Effector memory CD8-positive, alpha-beta T cell (primary cell): ENCODE measurements around the gene NEURL1.

Experiments
- ATAC-seq: fragments of 150-1000 bp; cut with Tn5 transposase; replicated peaks from 2 replicates; pipeline ENCODE4 v1.10.0; 2021; ENCODE audit warnings: mild to moderate bottlenecking, moderate library complexity
- DNase-seq, 3 experiments: peaks; one replicate each; pipeline ENCODE4 v3.0.0; 2021
- H3K27ac Mint-ChIP-seq, 2 donors: one replicate each; pipeline ENCODE4 v1.8.0; 2022; ENCODE audit warnings: mild to moderate bottlenecking in 2 of 2, mixed read lengths in 2 of 2, moderate library complexity in 2 of 2
- H3K27me3 Mint-ChIP-seq, 2 donors: one replicate each; pipeline ENCODE4 v1.8.0; 2022; ENCODE audit warnings: mixed read lengths in 2 of 2
- H3K36me3 Mint-ChIP-seq: one replicate; pipeline ENCODE4 v1.8.0; 2022; ENCODE audit warnings: mild to moderate bottlenecking, moderate library complexity, mixed read lengths; ENCODE audit not compliant: insufficient read depth
- H3K4me1 Mint-ChIP-seq, 2 donors: one replicate each; pipeline ENCODE4 v1.8.0; 2022; ENCODE audit warnings: low read depth in 2 of 2, mixed read lengths in 2 of 2
- H3K4me3 Mint-ChIP-seq, 2 donors: one replicate each; pipeline ENCODE4 v1.8.0; 2022; ENCODE audit warnings: mild to moderate bottlenecking in 2 of 2, mixed read lengths in 2 of 2, moderate library complexity in 2 of 2
- H3K9me3 Mint-ChIP-seq, 2 donors: one replicate each; pipeline ENCODE4 v1.8.0; 2022; ENCODE audit warnings: mixed read lengths in 2 of 2

Gene NEURL1

DNA sequence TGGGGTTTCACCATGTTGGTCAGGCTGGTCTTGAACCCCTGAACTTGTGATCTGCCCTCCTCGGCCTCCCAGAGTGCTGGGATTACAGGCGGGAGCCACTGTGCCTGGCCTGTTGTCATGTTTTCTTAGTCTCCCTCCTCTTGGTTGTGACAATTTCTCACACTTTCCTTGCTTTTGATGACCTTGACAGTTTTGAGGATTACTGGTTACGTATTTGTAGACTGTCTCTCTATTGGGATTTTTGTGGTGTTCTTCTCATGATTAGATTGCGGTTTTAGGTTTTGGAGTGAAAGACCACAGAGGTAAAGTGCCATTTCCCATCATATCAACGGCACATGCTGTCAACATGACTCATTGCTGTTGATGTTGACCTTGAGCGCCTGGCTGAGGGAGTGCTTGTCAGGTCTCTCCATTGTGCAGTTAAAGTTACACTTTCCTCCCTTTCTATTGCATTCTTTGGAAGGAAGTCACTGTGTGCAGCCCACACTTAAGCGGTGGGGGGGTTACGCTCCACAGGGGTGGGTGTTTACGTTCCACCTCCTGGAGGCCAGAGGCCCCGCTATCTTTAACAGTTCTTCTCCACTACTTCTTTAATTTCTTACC lies 10.8 kb downstream of the NEURL1 start:
- Mint-ChIP-seq H3K4me3 (peak overlapping the region; percentile 4), H3K9me3 (no peaks in the 10 kb centered on the region), H3K36me3 (peaks cover 5% of the 10 kb centered on the region), H3K27ac (peak overlapping the region; percentile 3 to 33), H3K27me3 (peaks cover 21 to 58% of the 10 kb centered on the region in 2 donors), H3K4me1 (peaks cover 15 to 27% of the 10 kb centered on the region in 2 donors)
- ATAC-seq: peak; percentile 93
- DNase-seq: peak in 2 of 3 experiments; percentile 17 to 27

DNA sequence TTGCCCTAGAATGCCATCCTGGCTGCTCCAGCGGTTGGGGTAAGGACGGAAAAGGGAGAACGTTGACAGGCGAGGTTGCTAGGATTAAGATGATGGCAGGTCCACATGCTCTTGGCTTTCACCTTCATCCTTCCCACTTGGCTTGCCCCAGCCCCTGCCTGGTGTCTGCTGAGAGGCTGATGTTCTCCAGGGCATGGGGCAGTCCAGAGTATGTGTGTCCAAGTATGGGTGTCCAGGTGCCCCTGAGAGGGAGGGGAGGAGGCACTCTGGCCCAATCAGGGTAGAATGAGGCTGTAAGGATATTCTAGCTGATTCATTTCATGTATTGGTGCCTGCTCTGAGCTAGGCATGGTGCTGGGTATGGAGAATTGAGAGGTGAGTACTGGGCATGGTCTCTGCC lies 12.6 kb downstream of the NEURL1 start:
- Mint-ChIP-seq H3K4me1 (peaks cover 15 to 21% of the 10 kb centered on the region in 2 donors), H3K27me3 (peaks cover 13 to 60% of the 10 kb centered on the region in 2 donors), H3K36me3 (peaks cover 2% of the 10 kb centered on the region), H3K4me3 (no peak overlapping the region), H3K27ac (no peak overlapping the region), H3K9me3 (no peaks in the 10 kb centered on the region)
- no peak for DNase-seq
- ATAC-seq: no peak

- ATAC-seq (no peak), DNase-seq (no peak)
- Mint-ChIP-seq H3K36me3 (peaks cover 2% of the 10 kb centered on the region), H3K27me3 (peaks cover 19 to 52% of the 10 kb centered on the region in 2 donors), H3K27ac (no peak overlapping the region), H3K9me3 (no peaks in the 10 kb centered on the region), H3K4me3 (no peak overlapping the region), H3K4me1 (peaks cover 15 to 19% of the 10 kb centered on the region in 2 donors)
Observed at GRCh38 chr10:103507235-103508191, 14.0 kb downstream of the NEURL1 start.

GRCh38 chr10:103510046-103510685 lies 16.7 kb downstream of the NEURL1 start:
- Mint-ChIP-seq H3K36me3 (peaks cover 2% of the 10 kb centered on the region), H3K4me1 (peaks cover 0 to 4% of the 10 kb centered on the region in 2 donors), H3K27ac (no peak overlapping the region), H3K4me3 (no peak overlapping the region), H3K27me3 (peaks cover 15 to 43% of the 10 kb centered on the region in 2 donors), H3K9me3 (no peaks in the 10 kb centered on the region)
- ATAC-seq: no peak
- no peak for DNase-seq

DNA sequence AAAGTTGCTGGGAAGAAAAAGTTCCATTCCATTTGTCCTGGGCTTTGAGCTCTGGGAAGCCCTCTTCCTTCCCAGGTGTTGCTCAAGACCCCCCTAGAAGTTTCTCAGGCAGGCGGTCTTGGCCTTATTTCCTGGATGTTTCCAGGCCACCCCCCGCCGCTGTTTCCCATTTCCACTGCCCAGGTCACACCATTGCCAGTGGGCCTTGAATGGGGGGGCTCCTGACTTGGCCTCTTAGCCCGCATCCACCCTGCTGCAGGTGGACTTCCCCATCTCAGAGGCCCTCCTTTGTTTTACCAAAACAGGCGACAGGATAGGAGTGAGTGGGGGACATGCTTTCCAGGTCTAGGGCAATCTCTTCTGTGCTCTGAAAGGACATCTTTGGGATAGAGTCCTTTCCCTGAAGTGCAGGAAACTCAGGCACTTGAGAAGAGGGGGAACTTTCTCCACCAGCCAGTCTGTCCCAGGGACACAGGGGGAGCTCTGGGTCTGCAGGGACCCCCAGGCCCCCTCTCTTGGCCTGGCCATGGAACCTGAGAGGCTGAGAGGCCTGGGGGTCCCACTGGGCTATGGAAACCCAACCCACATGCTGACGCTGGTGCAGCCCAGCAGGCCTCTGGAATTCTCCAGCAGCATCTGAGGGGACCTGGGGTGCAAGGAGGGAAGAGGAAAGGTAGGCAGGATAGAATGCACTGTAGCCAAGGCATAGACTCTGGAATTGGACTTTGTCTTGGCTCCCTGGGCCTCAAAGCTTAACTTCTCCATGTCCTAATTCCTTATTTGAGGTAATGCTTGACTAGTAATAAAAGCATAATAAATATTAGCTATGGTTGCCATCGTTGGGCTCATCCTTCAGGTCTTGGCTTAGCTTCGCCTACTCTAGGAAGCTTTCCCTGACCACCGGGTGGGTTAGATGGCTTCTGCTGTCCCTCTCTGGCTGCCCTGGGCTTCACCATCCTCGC lies 17.6 kb downstream of the NEURL1 start:
- Mint-ChIP-seq H3K27ac (no peak overlapping the region), H3K4me3 (no peak overlapping the region), H3K27me3 (peaks cover 15 to 43% of the 10 kb centered on the region in 2 donors), H3K4me1 (peaks cover 3 to 4% of the 10 kb centered on the region in 2 donors), H3K9me3 (no peaks in the 10 kb centered on the region), H3K36me3 (peaks cover 2% of the 10 kb centered on the region)
- ATAC-seq (no peak), DNase-seq (no peak)

DNA sequence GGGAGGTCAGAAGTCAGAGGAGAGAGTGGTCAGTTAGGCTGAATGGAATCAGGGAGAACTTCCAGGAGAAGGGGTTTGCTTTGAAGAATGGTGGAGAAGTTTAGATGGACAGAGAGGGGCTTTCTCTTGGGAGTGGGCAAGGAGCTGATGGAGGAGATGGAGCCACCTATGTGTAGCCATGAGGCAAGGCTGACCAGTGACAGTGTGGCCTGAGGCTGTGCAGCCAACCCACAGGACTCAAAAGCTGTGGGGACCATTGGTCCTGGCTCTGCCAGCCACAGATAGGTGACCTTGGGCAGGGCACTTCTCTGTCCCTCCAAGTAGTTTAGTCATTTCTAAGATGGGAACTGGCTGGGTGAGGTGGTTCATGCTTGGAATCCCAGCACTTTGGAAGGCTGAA lies 18.7 kb downstream of the NEURL1 start:
- Mint-ChIP-seq H3K4me1 (peaks cover 2 to 4% of the 10 kb centered on the region in 2 donors), H3K36me3 (peaks cover 2% of the 10 kb centered on the region), H3K27ac (no peak overlapping the region), H3K27me3 (peaks cover 15 to 38% of the 10 kb centered on the region in 2 donors), H3K9me3 (no peaks in the 10 kb centered on the region), H3K4me3 (no peak overlapping the region)
- ATAC-seq (no peak), DNase-seq (no peak)

DNA sequence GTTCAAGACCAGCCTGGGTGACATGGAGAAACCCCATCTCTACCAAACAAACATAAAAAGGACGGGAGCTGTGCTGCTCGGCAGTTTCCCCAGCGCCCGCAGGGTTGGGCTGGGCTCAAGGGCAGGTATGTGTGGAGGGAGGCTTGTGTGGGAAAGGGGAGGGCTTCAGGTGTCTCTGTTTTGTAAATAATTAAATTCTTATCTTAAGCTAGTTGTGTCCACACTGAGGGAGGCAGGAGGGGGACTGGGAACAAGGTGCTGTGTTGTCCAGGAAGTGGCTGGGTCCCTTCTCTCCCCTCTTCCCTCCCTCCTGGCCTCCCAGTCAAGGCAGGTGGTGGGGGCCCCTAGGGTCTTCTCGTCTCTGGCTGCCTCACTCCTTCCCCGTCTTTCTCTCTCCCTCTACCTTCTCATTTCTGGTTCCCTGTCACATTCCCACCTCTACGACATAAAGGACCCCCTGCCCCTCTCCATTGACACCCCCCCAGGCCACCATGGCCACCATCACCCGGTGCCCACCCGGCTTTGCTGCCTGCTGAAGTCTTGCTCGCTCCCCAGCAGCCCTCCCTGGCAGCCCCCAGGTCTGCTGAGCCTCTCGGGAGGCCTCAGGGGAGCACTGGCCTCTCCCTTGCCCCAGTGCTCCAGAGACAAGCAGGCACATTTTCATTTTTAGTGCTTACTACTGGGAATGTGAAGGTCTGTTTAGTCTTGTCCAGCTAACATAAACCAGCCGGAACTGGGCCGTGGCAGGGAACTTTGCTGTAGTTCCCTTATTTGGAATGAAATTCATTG lies 19.3 kb downstream of the NEURL1 start:
- Mint-ChIP-seq H3K36me3 (peaks cover 2% of the 10 kb centered on the region), H3K27ac (no peak overlapping the region), H3K27me3 (peaks cover 15 to 32% of the 10 kb centered on the region in 2 donors), H3K4me1 (peaks cover 2 to 4% of the 10 kb centered on the region in 2 donors), H3K4me3 (no peak overlapping the region), H3K9me3 (no peaks in the 10 kb centered on the region)
- ATAC-seq: no peak
- no peak for DNase-seq

- DNase-seq (no peak), ATAC-seq (no peak)
- H3K27ac Mint-ChIP-seq: no peak overlapping the region
- no peak overlapping the region for H3K4me3 Mint-ChIP-seq
- peaks cover 2 to 4% of the 10 kb centered on the region in 2 donors for H3K4me1 Mint-ChIP-seq
- H3K9me3 Mint-ChIP-seq: no peaks in the 10 kb centered on the region
- peaks cover 15 to 24% of the 10 kb centered on the region in 2 donors for H3K27me3 Mint-ChIP-seq
- H3K36me3 Mint-ChIP-seq: peaks cover 2% of the 10 kb centered on the region
Observed at GRCh38 chr10:103513380-103514060, 20.0 kb downstream of the NEURL1 start.

DNA sequence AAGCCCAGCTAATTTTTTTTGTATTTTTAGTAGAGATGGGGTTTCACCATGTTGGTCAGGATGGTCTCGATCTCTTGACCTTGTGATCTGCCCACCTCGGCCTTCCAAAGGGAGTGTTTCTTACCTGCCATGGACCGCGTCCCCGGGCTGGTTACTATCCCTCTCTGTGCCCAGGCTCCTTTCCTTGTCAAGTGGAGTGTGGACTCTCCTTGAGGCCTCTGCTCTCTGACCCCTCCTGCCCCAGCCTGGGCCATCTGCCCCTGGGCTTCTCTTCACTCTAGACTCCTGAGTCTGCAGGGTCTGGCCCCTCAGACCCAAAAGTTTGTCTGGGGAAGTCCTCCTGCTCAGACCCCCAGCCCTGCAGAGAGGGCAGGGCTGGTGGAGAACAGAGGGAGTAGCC lies 20.7 kb downstream of the NEURL1 start:
- ATAC-seq (no peak), DNase-seq (no peak)
- no peak overlapping the region for H3K4me3 Mint-ChIP-seq
- H3K9me3 Mint-ChIP-seq: no peaks in the 10 kb centered on the region
- H3K4me1 Mint-ChIP-seq: peaks cover 2 to 4% of the 10 kb centered on the region in 2 donors
- H3K27ac Mint-ChIP-seq: no peak overlapping the region
- H3K36me3 Mint-ChIP-seq: peaks cover 2% of the 10 kb centered on the region
- H3K27me3 Mint-ChIP-seq: peaks cover 15 to 23% of the 10 kb centered on the region in 2 donors

DNA sequence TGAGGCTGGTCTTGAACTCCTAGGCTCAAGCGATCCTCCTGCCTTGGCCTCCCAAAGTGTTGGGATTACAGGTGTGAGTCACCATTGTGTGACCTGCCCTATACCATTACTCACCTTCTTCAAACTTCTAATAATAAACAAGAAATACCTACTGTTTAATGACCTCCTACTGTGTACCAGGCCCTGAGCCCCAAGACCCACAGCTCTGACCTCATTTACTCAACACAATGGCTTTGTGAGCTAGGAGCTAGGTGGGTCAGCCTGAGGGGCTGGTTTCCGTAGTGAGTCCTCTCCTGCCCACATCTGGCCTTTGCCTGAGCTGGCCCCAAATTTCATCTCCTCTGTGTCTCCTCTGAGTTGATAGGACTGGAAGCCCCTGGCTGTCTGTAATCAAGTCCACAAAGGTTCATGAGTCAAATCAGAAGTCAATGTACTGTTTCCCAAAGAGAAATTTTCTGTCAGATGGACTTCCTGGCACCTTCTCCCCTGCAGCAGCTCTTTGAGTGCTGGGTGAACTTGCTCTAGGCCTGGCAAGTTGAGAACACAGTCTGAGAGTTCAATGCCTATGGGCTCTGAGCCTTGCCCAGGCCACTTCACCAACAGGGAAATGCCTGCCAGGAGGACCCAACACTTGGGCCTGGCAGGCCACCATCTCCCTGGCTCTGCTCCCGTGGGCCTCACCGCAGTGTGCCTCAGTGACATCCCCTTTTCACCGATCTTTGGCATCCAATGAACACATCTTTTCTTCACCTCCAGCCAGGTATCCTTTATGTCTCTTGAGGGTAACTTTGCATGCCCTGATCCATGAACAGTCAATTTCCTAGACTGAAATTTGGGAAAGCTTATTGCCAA lies 24.0 kb downstream of the NEURL1 start:
- ATAC-seq (no peak), DNase-seq (no peak)
- Mint-ChIP-seq H3K9me3 (no peaks in the 10 kb centered on the region), H3K36me3 (peaks cover 2% of the 10 kb centered on the region), H3K4me1 (peaks cover 2 to 4% of the 10 kb centered on the region in 2 donors), H3K27me3 (peaks cover 23 to 30% of the 10 kb centered on the region in 2 donors), H3K27ac (no peak overlapping the region), H3K4me3 (no peak overlapping the region)

GRCh38 chr10:103519798-103520197 lies 26.3 kb downstream of the NEURL1 start:
- Mint-ChIP-seq H3K27ac (no peak overlapping the region), H3K27me3 (peaks cover 34 to 37% of the 10 kb centered on the region in 2 donors), H3K4me3 (no peak overlapping the region), H3K36me3 (no peaks in the 10 kb centered on the region), H3K9me3 (no peaks in the 10 kb centered on the region), H3K4me1 (peaks cover 2 to 4% of the 10 kb centered on the region in 2 donors)
- ATAC-seq: no peak
- DNase-seq: no peak
